NCI-H1048 (cell line): ENCODE results near the gene CSTPP1.

Experiments
- DNase-seq: peaks from one replicate; lab custom pipeline; 2025; lab: John Stamatoyannopoulos, UW

The CSTPP1 gene, protein sequence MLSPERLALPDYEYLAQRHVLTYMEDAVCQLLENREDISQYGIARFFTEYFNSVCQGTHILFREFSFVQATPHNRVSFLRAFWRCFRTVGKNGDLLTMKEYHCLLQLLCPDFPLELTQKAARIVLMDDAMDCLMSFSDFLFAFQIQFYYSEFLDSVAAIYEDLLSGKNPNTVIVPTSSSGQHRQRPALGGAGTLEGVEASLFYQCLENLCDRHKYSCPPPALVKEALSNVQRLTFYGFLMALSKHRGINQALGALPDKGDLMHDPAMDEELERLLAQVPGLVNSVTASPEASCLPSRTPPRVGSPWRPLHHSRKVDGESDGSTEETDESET

DNA sequence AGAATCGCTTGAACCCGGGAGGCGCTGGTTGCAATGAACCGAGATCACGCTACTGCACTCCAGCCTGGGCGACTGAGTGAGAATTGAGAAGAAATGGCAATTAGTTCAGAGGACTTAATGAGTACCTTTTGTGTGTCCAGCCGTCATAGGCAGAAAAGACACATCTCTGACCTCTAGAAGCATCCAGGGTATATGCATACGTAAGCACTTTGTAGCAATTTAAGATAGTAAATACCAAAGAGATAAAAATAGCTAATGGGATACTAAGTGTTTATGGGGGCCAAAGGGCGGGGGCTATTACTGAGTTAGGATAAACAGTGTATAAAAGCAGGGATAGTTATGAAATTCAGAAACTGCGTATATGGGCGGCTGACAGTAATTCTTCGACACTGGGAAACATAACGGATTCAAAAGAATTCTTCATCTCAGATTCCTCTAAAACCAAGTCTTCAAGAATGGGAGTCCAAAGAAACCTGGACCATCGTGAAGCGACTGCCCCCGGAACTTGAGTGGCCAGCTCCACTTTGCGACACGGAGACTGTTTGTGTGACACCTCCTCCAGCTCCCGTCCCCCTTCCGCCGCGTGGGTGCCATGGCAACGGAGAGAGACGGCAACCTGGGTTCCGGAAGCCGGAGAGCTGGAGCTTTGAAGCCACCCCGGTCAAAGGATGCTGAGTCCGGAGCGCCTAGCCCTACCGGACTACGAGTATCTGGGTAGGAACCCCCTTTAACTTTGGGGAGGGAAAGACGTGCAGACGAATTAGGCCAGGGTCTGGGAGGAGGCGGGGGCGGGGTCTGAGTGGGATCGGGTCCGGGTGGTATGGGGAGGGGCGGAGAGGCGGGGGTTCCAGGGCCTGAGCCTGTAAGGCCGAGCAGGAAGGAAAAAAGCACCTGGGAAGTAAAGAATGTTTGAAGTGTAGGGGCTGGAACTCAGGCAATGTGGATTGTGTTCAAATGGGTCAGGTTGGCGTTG is at the start of gene CSTPP1:
CSTPP1 (plus strand) TSS at position 624 of the 973 bp plus-strand sequence; CDS start at position 669, 45 bp downstream.
- DNase-seq = peak; percentile 81

DNA sequence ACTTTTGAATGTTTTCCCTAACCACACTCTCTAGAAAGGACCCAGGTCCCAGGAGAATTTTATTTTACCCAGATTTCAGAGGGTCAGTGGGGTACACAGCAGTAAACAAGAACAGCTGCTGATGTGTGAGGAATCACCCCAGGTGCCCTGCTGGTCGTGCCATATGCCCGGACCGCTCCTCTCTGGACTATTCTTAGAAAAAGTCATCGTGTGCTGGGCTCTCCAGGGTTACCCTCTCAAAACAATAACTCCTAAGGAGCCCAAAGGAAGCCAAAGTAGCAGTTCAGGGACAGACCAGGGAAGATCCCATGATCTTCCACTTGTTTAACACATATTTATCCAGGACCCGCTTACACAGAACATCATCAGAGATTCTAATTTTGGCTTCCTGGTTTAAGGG is 47.9 kb upstream of the CSTPP1 start:
- no peak for DNase-seq

DNA sequence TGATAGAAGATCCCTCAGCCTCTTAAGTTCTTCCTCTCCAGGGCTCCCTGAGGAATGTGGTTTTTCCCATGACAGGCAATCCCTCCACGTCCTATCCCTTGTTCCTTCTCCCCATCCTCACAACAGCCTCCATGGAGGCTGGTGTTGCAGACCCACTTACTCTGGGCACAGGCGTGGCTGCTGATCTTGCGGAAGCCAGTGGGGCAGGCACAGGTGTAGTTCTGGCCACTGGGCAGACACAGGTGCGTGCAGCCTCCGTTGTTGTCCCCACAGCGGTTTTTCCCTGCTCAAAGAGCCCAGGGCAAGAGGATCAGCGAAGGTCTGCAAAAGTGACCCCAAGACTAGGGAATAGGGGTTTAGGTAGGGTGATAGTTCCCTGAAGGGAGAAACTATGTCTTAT is 47.3 kb upstream of the CSTPP1 start:
- no peak for DNase-seq

DNA sequence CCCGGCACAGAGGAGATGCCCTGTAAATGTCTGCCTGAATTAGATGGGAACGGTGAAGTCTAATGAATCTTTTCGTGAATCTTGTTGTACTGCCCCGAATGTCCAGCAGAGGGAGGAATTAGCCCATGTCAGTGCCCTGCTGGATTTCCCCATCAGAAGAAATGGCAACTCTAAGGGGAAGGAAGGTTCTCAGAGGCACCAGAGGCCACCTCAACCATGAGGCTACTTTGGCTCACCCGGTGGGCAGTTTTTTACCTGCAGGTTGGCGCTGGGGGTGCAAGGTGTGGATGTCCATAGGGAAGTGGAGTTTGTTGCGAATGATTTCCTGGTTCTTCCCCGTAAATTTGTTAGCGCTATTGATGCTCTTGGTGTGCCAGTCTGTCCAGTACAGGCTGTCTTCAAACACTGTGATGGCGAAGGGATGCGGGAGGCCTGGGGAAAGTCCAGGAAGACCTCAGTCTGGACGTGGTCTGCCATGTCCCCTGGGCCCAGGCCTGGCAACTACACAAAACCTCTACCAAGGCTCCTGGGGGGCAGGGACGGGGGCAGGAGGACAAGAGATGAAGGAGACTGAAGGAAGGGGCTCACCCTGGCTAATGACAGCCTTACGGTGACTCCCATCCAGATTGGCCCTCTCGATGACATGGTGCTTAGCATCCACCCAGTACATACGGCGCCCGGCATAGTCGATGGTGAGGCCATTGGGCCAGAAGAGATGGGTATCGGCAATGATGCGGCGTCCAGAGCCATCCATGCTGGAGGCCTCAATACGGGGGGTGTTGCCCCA is 46.7 kb upstream of the CSTPP1 start:
- peak; percentile 27 for DNase-seq

DNA sequence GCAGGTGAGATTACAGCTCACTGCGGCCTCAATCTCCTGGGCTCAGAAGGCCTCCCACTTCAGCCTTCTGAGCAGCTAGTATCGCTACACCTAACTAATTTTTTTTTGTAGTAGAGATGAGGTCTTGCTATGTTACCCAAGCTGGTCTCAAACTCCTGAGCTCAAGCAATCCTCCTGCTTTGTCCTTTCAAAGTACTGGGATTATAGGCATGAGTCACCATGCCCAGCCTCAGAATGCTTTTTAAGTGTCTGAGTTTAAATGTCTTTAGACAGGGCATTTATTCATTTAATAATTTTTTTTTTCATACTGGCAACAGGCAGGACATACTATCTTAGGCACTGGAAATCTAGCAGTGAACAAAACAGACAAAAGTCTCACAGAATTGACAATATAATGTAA is 45.9 kb upstream of the CSTPP1 start:
- DNase-seq = no peak

DNA sequence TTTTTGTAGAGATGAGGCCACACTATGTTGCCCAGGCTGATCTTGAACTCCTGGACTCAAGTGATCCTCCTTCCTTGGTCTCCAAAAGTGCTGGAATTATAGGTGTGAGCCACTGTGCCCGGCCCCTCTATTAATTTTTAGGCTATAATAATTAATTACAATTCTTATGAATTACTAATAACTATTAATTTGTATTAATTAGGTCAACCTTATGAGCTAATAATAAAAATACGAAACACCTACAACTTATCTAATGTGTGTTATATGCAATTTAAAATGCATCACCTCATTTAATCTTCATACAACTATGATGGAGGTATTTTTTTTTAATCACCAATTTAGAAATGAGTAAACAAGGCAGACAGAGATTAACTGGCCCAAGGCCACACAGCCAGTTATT is 44.5 kb upstream of the CSTPP1 start:
- DNase-seq = no peak

DNA sequence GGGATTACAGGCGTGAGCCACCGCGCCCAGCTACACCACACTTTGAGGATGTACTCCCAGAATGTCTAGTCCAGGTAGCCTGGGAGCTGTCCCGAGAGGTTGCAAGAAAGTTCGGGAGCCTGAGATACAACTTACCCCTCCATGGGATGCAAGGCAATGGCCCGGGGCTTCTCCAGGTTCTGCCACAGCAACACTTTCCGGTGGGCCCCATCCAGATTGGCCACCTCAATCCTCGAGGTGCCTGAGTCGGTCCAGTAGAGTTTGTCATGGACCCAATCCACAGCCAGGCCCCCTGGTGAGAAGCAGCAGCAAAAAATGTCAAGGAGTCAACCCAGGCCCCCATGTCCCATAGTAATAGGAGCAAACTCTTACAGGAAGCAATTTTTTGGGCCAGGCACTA is 43.7 kb upstream of the CSTPP1 start:
- no peak for DNase-seq

DNA sequence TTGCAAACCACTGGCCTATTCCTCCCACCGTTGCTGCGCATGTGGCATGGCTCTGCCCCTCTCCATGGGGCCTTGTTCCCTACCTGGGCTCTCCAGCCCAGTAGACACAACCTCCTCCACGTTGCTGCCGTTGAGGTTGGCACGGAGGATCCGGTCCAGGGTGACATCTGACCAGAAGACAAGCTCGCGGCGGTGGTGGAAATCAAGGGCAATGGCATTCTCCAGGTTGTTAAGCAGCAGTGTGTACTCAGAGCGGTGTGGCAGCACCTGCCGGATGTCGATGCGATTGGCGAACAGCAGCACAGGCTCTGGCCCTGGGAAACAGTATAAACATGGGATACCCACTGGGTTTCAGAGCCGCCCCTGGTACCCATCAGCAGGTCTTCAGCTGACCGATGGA is 42.1 kb upstream of the CSTPP1 start:
- no peak for DNase-seq

DNA sequence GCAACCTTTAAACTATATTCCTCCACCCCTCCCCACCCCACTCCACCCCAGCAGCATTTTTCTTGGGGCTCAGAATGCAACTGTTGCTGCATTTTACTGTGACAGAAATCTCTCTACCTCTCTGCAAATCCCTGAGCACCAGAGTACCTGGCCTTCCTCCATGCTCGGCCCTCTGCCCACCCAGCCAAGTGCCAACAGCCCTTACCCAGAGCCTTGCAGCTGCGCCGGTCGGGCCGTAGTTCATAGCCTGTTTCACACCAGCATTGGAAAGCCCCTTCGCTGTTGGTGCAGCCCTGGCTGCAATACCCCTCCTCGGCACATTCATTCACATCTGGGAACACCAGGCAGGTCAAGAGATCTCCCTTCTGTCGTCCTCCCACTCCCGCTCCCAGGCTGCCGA is 41.6 kb upstream of the CSTPP1 start:
- DNase-seq = no peak

DNA sequence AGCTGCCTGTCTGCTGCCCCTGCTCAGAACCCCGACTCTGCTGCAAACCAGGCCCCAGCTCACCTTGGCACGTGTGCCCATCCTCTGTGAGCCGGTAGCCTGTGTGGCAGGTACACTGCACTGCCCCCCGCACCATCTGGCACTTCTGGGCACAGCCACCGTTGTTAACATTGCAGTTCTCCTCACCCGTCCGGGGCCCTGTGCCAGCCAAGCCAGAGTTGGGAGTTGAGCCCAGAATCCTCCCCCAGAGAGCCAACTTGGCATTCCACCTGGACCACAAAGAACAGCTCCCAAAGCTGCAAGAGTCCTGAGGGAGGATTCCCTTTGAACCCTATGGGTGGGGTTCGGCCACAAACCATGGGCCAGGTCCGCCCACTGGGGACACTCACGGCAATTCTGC is 40.7 kb upstream of the CSTPP1 start:
- no peak for DNase-seq

DNA sequence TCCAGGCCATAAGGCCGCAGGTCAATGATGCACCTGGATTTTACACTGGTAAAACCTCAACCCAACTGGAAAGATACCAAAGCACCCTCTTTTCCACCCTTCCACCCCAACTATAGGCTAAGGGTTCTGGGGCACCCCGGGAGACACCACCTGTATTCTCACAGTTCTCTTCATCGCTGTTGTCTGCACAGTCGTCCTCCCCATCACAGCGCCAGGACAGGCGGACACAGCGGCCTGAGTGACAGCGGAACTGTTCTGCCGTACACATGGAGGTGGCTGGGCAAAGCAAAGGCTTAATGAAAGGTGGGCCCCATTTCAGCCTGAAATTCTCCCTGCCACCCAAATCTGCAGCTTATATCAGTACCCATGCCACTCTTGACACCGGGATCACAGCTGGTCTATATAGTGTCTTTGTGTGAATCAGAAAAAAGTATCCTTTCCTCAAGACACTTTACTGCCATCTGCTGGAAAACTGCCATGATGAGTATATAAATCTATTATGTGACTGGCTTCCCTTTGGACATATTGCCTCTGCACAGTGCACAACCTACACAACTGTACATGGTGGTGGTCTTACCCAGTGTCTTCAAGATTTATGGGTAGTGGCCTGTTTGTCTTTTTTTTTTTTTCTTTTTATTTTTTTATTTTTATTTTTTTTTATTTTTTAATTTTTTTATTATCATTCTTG is 39.7 kb upstream of the CSTPP1 start:
- no peak for DNase-seq

DNA sequence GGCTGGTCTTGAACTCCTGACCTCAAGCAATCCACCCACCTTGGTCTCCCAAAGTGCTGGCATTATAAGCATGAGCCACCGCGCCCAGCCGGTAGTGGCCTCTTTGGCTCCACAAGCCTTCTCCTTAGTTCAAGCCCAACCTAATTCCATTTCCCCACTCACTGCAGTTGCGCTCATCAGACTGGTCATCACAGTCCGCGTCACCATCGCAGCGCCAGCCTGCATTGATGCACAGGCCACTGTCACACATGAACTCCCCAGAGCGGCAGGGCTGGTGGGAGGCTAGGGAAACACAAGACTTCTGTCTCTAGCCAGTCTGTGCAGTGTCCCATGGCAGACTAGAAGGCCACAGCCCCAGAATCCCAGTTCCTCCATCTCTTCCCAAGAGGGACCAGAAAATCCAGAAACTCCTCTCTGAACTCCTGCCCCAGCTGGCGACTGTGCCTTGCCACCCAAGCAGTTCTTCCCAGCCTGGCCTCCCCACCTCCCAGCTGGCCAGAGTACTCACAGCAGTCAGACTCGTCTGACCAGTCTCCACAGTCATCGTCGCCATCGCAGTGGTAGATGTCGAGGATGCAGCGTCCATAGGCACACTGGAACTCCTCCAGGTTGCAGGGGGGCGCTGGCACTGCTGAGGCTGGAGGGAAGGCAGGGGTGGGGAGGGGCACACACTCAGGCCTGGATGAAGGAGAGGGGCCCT is 38.0 kb upstream of the CSTPP1 start:
- DNase-seq = no peak

DNA sequence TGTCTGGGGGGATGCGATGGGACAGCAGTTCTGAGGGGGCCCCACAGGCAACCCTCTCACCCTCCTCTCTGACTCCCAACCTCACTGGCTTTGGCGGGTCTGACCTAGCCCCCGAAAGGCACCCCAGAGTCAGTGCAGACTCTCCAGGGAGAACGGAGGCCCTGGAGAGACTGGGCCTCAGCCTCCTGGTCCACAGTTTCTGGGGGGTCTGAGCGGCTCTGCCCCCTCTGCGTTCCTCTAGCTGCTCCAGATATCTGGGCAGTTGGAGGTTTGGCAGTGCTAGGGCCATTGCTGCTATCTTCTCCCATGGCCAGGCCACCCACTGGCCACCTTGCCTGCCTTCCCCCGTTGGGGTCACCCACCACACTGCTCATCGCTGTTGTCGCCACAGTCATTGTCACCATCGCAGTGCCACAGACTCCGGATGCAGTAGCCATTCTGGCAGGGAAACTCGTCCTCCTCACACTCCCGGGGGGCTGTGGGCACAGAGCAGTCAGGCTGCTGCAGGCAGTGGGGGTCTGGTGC is 37.0 kb upstream of the CSTPP1 start:
- DNase-seq = no peak

DNA sequence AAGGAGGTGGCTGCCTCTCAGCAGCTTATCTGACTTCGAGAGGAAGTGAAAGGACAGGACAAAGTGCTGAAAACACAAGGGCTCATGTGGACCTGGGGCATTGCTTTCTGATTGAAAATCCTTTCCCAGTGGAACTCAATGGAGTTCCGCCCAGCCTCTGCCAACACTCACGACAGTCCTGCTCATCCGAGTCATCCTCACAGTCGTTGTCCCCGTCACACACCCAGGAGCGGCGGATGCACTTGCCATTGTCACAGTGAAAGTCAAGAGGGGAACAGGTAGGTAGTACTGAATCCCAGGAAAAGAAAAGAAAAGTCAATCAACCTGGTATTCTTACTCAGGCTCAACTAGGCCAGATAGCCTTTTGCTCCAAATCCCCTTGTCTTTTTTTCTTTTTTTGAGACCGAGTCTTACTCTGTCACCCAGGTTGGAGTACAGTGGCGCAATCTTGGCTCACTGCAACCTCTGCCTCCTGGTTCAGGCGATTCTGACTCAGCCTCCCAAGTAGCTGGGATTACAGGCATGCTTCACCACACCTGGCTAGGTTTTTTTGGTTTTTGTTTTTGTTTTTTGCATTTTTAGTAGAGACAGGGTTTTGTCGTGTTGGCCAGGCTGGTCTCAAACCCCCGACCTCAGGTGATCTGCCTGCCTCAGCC is 36.3 kb upstream of the CSTPP1 start:
- no peak for DNase-seq

DNA sequence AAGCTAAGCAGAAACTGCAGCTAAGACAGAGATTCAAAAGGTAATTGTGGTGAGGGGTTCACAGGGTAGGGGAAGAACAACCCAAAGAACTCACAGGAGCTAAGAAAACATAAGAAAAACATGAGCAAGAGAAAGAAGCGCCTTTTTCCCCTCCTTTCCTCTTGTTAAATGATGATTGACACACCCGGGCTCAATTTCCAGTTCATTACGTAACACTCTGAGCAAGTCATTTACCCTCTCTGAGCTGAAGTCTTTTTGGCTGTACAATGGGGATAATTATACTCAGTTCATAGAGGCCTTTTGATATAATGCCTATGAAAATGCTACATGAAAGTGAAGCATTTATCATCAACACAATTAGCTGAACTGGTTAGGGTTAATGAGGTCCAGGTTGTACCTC is 35.4 kb upstream of the CSTPP1 start:
- DNase-seq = no peak

DNA sequence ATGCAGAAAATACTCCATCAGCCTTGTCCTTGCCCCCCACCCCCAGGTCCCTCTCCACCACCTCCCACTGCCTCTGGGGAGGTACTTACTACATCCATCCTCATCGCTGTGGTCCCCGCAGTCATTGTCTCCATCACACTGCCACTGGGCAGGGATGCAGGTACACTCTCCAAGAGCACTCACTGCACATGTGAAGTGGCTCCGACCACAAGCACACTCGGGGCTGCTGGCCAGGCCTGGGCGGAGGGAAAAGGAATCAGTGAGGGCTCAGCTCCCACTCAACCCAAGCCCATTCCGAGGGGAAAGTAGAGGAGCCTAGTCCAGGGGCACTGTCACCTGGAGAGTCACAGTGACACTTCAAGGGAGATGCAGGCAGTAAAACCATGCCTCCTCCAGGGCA is 33.9 kb upstream of the CSTPP1 start:
- no peak for DNase-seq

DNA sequence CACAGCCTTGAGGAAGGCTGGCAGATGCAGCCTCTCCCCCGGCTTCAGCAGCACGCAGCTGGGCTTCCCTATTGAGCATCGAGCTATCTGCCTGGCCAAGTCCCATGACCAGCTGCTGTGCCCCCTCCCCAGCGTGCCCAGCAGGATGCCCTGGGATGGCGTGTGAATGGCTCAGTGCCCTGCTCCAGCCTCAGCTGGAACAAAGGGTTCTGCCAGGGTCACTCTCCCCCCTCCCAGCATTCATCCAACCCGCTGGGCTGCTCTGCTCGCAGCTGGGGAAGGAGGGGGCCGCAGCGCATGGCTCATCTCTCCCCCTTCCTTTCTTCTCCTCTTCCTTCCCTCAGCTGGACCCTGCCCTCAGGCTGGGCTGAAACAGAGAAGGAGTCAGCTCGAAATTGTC is 32.7 kb upstream of the CSTPP1 start:
- DNase-seq = no peak

DNA sequence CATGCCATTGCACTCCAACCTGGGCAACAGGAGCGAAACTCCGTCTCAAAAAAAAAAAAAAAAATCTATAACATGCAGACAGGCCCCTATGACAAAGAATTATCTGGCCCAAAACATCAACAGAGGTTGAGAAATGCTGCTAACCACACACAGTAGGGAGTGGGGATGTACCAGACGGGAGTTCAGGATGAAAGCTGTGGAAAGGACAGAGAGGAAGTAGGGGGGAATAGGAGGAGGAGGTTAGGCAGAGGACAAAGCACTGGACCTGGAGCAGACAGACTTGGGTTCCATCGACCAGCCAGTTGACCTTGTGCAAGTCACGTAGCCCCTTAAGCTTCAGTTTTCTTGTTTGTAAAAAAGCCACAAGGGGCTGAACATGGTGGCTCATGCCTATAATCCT is 30.8 kb upstream of the CSTPP1 start:
- DNase-seq = no peak

DNA sequence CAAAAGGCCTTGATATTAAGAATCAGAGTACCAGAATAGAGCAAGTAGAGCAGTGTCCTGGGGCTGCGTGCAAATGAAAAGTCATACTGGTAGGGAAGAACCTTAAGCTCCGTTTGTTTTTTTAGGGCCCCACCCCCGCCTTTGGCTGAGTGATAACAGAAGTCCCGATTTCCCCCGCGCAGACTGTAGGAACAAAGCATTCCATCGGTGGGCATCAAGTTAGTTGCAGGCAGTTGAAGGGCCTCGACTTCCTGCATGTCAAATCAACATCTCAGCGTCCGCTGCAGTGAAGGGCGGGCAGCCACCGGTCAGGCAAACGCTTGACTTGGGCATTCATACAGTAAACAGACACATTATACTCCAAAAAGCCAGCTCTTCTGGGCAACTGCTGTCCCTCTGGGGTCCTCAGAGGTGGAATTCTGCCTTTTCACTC is 29.9 kb upstream of the CSTPP1 start:
- no peak for DNase-seq

DNA sequence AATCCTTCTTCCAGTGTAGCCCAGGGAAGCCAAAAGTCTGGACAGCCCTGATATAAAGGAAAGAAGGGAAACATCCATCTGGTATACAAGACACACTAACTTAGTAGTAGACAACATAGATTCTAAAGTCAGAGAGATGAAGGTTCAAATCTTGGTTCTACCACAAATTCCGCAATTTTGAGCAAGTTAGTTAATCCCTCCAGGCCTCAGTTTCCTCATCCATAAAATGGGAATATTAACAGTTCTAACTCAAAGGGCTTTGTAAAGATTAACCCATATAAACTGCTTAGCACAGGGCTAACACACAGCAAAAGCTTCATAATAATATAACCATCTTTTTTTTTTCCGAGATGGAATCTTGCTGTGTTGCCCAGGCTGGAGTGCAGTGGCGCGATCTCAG is 29.0 kb upstream of the CSTPP1 start:
- DNase-seq = no peak
